Fibroblast of upper back skin (primary cell): ENCODE data around the gene CAPZB.
A peak's percentile ranks its signal among the peaks of the same experiment; 100 is the strongest.

Experiments used
- DNase-seq: peaks from one replicate; pipeline ENCODE4 v3.0.0-alpha.2; 2013

Gene CAPZB

DNA sequence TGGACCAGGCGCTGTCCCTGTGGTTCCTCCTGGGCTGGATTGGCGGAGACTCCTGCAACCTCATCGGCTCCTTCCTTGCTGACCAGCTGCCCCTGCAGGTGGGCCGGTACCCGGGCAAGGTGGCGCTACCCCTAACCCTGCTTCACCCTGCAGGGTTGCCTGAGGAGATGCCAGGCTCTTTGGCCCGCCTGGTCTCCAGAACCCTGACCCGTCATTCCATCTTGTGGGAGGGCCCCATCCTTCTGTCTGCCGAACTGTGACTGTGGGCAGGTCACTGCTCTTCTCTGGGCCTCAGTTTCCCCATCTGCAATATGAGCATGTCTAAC is 160.7 kb downstream of the CAPZB start:
- DNase-seq = no peak

DNA sequence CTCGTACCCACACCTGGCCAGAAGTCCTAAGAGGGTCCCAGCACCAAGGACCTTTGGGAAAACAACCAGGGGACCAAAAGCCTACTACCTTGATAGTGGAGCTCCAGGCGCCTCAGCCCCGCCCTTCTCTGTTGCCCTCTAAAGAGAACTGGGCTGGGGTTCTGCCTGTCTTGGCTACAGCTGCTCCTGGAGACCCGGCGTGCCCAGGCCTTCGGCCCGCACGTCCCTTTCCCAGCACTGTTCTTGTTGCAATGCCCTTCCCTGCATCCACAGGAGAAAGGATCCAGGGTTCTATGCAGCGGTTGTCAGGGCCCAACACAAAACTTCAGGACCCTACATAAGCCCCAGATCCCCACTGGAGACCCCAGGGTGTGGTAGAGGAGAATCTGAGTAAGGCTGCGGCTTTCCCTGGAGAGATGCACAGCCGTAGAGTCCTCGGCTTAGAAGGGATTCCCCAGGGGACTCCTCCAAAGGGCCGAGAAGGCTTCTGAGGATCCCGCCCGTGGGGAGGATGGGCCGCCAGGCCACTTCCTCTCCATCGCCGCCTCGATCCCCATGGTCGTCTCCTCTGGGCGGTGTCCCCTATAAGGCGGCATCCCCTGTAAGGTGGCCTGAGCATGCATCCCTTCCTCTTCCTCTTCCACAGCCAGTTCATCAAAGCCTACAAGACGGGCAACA is 161.2 kb downstream of the CAPZB start:
- no peak for DNase-seq

DNA sequence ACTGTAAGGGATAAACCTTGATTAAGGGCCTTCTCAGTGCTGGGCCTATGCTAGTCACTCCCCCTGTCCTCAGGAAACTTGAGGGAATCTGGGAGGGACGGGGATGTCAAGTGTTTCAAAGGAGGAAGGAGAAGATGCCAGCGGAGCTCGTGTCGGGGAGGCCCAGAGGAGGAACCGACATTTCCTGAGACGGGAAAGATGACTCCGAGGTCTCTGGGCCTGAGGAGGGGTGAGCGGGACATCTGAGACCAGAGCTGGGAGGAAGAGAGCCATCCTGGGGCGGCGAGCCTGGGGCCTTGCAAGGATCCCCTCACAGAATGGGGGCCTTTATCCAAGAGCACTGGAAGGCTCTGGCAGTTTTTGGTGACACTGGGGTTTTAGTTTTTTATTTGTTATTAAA is 162.9 kb downstream of the CAPZB start:
- DNase-seq = no peak

DNA sequence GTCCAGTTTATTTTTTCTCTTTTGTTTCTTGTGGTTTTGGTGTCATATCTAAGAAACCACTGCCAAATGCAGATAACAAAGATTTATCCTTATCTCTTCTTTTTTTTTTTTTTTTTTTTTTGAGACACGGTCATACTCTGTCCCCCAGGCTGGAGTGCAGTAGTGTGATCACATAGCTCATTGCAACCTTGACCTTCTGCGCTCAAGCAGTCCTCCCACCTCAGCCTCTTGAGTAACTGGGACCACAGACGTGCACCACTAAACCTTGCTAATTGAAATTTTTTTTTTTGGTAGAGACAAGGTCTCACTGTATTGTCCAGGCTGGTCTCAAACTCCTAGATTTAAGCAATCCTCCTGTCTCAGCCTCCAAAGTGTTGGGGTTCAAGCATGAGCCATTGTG is 164.3 kb downstream of the CAPZB start:
- DNase-seq = no peak

DNA sequence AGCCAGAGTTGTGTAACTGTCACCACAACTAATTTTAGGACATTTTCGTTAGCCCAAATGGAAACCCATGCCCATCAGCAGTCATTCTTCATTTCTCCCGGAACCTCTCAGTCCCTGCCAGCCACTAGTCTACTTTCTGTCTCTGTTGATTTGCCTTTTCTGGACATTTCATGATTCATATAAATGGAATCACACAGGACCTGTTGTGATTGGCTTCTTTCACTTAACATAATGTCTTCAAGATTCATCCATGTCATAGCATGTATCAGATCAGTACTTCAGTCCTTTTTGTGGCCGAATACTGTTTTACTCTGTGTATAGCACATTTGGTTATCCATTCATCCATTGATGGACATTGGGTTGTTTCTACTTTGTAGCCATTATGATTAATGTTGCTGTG is 166.1 kb downstream of the CAPZB start:
- DNase-seq = no peak

DNA sequence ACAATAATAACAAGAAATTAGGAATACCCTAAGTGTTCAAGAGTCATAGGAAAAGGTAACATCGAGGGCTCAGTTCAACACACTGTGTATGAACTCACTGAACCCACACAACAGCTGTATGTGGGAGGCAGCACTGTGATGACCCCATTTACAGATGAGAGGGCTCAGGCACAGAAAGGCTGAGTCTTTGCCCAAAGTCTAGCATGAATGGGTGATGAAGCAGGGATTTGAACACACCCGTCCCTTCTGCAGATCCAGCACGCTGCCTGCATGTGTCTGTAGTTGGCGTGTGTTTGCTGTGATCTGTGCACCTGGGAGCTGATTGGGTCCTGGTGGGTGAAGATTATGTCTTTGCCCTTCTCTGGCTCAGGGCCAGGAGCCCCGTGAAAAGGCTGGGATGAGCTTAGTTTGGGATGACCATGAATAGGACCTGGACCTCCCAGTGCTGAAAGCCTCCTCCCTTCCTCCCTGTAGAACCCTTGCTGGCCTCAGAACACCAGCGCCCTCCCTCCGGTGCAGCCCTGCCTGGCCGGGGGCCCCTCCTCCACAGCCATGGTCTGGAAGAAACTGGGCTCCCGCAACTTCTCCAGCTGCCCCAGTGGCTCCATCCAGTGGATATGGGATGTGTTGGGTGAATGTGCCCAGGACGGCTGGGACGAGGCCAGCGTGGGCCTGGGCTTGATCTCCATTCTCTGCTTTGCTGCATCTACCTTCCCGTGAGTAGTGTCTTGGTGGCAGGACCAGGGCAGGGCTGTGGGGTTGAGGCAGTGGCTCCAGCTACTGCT is 168.0 kb downstream of the CAPZB start:
- DNase-seq = no peak

DNA sequence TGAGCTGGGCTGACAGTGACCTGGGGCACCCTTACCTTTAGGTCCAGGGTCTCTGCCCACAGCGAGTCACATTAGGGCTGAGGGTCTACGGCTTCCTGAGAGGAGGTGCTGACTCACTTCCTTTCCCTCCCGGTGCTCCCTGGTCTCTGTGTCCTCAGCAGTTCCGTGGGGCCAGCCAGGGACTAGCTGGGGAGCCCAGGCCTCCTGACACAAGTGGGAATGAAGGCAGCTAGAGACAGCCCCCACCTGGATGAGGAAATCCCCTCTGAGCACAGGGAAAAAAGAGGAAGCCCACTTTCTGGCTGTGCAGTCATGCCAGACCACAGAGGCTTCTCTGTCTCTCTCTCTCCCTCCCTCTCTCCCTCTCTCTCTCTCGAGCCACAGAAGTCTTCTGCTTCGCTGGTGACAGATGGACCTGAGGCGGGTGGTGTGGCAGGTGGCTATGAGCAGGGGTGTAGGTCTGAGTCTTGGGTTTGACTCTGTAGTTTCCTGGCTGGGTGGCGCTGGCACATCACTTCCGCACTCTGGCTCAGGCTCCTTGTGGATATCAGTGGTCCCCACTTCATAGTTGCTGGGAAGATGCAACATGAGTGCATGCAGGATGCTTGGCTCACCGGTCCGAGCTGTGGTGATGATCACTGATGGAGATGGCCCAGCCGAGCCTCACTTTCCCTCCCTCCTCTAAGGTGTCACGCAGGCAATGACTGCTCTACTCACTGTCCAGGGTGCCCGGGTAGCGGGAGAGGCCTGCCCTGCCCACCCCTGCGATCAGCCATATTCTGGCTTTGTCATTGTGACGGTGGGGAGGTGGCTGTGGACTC is 169.8 kb downstream of the CAPZB start:
- peak; percentile 42 for DNase-seq

DNA sequence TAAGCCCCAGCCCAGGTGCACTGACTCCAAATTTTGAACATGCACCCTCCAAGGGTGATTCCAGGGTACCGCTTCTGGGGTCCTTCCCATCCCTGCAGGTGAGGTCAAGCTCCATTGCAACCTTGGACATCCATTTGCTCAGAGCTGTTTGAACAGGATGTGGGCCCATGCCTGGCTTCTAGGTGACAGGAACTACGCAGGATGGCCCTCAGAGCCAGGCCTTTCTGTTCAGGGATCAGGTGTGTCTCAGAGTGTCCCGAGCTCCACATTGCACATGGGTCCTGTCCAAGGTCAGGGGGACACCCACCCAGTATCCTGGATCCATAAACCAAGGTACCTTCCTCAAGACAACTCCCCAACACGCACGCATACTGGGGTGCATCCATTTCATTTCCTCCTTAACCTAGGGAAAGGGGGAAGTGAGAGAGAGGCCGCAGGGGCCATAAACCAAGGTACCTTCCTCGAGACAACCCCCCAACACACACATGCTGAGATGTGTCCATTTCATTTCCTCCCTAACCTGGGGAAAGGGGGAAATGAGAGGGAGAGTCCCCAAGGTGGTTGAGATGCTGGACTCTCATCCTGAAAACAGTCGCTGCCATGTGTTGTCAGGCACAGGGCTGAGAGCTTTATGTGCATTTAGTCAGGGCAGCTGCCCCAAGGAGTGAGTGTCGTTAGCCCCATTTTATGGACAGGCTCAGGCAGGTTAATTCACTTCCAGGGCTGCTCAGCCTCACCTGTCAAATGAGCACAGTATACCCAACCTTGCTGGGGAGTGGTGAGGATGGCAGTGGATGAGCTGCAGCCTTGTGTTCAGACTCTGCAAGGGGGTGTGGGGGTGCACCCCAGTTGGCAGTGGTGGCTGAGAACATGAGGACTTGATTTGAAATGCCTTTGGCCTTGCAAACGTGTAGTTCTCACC is 171.1 kb downstream of the CAPZB start:
- DNase-seq = no peak

DNA sequence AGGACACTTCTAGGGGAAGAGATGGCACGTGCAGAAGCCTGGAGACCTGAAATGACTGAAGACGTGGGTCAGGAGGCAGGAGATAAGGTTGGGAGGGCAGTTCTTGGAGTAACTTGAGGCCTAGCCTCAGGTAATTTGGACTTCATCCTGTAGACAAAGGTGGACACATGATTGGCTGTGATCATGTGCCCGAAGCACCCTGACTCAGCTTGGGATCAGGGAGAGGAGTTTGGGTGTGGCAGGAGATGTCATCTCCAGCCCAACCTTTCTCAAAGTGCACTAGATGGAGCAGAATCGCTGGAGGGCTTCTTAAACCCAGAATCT is 171.7 kb downstream of the CAPZB start:
- DNase-seq = no peak

DNA sequence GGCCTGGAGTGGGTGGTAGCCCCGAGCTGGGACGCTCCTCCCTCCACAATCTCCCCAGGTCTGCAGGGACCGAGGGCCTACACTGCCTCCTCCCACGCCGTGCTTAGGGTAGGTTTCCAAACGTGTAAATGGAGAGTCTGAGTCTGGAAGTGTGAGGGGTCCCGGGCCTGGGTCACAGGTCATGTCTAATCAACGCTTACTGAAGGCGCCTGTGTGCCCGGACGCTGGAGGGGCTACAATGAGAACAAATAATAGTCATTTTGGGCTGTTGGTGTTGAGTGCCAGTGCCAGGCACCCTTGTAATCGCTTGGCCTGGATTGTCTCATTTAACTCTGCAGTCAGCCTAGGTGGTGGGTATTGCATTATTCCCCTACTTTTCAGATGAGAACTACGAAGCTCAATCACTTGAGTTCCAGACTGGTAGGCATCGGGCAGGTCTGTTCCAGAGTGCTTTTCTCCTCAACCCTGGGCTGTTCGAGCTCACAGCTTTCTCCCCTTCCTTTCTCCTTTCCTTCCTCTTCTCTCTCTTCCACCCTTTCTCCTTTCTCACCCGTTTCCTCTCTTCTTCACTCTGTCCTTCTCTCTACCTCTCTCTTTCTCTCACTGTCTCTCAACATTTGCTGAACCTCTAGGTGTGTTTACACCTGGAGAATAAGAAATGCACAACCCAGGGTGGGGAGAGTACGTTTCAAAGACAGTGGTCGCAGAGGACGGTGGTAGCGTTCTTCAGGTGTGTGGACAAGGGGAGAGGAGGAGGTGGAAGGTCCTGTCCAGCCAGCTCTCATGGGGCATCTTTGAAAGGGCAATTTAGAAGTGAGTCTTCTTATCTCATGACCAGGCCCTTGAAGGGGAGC is 172.3 kb downstream of the CAPZB start:
- DNase-seq = no peak

DNA sequence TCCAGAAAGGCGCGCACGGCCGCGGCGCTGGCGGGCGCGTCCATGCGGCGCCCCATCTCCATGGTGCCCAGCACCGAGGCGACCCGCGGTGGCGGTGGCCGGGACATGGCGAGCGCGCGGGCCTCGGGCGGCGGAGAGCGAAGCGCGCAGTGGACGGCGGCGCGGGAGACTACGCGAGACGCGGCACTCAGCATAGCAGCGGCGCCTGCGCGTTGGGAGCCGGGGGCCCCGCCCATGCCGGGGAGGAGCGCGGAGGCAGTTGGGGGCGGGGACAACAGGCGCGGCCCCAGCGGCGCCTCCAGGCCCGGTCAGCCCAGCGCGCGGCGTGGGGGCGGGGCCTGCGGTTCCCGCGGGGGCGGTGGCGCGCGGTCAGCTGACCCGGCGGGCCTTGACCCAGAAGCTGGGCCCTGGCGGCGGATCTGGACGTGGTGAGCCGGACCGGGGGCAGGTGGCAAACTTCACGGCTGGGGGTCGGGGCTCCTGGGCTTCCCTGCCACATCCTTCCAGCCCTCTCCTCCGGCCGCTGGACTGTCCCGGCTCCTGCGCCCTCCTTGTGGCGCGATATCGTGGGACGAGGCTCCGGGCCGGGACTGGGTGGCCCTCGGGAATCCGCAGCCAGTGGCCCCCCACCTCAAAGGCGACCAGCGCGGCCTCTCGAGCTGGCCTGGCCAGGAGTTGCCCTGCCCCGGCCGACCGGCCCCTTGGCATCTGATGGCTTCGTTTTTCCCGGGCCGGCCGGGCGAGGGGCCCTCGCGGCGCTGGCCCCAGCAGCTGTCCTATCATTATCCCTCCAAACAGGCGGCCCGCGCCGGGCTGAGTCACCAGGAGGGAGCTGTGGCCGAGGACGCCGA is 173.2 kb downstream of the CAPZB start, which contains the start of the genes AKR7A2 and SLC66A1:
AKR7A2 (minus strand) TSS at position 214 of the 851 bp plus-strand sequence; CDS start at position 194, 20 bp downstream.
SLC66A1 (plus strand) TSS at position 396 of the 851 bp plus-strand sequence. CDS start 5,352 bp downstream, outside the sequence.
- peak; percentile 92 for DNase-seq

DNA sequence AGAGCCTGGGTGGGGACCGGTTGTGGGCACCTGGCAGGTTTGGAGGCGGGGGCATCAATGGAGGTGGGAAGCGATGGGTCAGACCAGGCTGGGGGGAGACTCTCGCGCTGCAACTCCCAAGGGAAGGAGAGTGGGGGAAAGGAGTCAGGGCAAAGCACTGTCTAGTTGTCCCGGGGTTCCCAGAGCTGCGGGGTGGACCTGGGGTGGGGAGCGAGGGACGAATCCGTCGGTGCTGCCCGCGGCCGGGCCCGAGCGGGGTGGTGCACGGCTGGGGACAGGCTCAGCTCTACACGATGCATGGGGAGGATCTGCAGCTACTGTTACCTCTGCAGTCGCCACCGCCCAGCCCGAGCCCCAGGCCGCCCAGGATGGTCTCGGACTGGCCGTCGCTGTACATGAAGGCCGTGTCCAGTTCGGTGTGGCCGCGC is 173.8 kb downstream of the CAPZB start:
- no peak for DNase-seq

DNA sequence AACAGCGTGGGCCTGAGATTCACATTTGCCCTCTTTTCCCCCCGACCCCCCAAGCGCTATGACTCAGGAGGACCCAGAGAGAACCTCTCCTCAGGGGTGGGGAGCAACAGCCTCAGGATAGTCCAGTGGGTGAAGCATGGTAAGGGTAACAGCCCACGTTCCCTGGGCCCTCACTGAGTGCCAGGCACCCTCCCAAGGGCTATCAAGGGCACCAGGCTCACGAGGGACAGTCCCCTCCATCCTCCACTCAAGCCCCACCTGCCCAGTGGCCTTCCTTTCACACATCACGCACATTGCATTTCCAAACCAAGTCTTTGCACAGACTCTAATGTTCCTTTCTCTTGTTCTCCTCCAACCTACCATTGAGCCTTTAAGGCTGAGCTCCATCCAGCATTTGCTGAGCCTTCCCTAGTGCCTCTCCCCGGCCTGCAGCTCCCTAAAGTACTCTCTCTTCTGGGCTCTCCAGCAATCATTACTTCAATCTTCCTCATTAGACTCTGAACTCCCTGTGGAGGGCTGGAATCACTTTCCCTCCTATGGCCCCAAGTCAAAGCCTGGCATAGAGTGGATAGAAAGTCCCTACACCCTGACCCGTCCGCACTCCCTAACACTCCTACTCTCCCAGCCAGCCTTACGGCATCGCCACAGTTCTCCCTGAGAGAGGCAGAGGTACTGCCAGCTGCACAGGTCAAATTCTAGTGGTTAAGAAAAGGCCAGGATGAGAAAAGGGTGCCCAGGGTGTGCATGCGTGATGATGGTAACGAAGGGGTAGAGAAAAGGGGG is 174.4 kb downstream of the CAPZB start:
- DNase-seq = no peak

DNA sequence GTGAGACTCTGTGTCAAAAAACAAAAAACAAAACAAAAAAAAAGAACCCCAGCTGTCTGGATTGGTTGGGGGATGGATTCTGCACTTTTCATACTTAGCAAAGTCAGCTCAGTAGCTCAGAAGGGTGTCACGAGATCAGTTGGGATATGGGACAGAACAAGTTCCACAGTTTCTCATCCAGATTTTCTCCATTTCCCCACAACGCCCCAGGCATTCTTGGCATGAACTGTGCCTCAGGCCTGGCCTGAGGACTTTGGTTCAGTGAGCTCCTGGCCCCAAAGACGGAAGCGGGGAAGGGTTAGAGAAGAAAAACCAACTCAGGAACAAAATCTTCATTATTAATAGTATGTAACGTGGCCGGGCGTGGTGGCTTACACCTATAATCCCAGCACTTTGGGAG is 175.3 kb downstream of the CAPZB start:
- DNase-seq = no peak

DNA sequence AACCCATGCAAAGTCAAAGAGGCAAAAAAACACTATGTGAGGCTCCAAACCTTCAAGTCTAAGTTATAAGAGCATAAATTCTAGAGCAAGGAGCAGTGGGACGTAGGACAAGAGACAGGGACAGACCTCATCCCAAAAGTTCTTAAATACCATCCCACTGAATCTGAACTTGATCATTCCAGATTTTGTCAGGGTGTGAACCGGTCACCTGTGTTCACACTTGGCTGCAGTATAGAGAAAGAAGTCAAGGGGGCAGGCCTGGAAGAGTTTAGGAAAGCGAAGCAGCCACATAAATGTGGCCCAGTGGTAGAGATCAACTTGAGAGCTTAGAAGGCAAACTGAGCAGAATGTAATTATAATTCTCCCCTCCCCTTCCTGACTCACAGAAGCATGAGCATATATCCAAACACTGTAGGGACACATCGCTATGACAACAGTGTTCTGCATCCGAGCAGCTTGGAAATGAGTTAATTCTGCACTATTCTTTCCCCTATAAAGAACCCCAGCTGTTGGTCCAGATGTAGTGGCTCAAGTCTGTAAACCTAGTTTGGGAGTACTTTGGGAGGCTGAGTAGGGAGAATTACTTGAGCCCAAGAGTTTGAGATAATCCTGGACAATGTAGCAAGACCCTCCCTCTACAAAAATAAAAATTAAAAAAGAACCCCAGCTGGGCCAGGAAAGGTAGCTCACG is 176.1 kb downstream of the CAPZB start:
- DNase-seq = peak; percentile 57

DNA sequence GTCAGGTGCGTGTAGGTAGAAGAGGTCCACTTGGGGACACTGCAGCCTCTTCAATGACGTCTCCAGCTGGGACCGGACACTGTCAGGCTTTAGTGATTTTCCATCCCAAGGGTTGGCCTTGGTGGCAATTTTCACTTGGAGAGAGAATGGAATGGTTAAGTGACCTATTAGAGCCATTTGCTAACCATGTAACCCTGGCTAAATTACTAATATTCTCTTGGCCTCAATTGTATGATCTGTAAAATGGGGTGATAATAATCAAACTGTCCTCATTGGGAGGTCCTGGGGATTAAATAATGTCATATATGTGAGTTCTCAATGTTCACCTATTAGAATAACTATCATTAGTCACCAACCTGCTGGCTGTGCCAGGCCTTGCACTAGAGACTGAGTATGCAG is 176.8 kb downstream of the CAPZB start:
- no peak for DNase-seq

DNA sequence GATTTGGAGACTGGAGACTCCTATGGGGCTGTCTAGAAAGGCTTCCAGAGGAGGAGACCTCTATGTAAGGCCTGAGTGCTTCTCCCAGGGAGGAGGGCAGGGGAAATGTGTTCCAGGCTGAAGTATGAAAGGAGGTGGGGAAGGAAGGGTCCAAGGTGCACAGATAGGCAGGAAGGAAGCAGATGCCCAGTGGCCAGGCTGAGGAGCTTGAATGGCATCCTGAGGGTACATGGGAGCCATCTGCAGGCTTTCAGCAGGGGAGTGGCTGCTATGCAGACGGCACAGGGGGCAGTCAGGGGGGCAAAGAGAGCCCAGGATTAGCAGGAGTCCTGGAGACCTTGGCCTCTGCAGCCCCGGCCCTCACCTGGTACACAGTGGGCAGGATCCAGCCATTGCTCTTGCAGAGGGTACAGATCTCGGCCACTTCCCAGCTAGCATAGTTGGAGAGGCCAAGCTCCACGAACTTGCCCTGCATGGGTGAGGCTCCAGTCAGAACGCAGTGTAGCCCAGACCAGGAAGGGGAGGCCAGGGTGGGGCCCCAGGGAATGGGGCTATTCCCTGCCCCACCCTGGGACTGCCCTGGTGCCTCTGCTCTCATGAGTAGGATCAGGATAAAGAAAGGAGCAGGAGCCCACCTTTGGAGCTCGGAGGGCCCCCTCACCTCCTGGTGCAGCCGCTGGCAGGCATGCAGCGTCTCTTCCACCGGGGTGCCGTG is 177.4 kb downstream of the CAPZB start:
- DNase-seq = no peak

DNA sequence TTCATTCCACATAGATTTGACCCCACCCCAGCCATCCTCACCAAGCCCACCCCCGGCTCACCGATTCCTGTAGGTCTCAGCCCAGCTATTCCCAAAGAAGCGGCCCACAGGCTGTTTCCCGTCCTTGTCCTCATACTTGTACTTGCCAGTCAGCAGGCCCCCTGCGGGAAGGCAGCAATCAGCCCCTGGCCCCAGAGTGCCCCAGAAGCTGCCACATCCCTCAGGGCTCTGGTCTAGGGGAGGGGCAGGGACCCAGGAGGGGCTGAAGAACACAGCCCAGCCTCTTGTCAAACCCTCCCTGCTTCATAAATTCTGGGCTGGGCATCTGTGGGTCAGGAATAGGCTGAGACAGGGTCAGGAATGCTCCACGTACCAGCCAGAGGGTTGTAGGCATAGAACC is 178.4 kb downstream of the CAPZB start:
- DNase-seq = no peak

DNA sequence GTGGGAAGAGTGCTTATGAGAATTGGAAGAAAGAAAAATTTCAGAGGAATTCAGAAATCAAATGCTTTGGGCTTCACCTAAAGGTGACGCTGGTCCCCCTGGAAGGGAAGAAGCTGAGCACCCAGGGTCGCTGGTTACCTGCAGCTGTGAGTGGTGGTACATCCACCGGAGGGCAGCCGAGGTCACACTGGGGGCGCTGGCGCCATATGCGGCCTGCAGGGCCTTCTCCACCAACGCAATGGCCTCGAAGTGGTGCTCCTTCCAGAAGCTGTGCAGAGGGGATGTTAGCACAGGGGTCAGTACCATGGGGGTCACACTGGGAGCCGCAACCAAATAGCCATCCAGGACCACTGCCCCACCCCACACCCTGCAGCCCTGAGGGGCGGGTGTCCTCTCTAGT is 179.5 kb downstream of the CAPZB start:
- DNase-seq = no peak
